ENCODE results near the gene L3MBTL2.

Gene L3MBTL2

DNA sequence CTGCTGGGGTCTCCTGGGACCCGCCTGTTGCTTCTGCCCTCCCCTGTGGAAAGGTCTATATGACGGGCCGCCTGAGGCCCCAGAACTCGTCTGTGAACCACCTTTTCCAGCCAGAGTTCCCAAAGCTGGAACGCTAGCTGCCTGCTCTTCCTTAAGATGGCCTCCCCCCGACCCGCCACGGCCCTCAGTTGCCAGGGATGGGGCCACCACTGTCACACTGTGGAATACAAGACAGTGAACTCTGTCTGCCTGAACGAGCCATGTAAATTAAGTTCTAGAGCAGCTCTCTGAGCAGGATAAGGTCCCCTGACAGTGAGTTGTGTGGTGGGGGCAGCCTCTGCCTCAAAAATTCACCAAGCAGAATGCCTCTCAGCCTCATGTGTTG is 25.3 kb downstream of the L3MBTL2 start:
- Histone ChIP-seq H3K4me3 (ENCODE audit: insufficient read depth, low read depth, low read length) (no peak overlapping the region), H3K4me1 (ENCODE audit: control insufficient read depth, insufficient read depth, low read length) (no peaks in the 10 kb centered on the region), H3K27me3 (ENCODE audit: control insufficient read depth, insufficient read depth, low read length, poor library complexity, severe bottlenecking) (no peaks in the 10 kb centered on the region), H3K36me3 (ENCODE audit: control insufficient read depth, insufficient read depth, low read length) (peaks cover 5% of the 10 kb centered on the region), H3K27ac (ENCODE audit: insufficient read depth, low read depth, low read length, poor library complexity, severe bottlenecking) (no peak overlapping the region), H3K9me3 (ENCODE audit: control insufficient read depth, low read length) (no peaks in the 10 kb centered on the region)
- 95 to 96% methylated on average over 9 of the region's 9 CpGs for WGBS, 2 experiments

GRCh38 chr22:41231369-41231768 is 26.3 kb downstream of the L3MBTL2 start:
- Histone ChIP-seq H3K27ac (ENCODE audit: insufficient read depth, low read depth, low read length, poor library complexity, severe bottlenecking) (no peak overlapping the region), H3K27me3 (ENCODE audit: control insufficient read depth, insufficient read depth, low read length, poor library complexity, severe bottlenecking) (no peaks in the 10 kb centered on the region), H3K4me1 (ENCODE audit: control insufficient read depth, insufficient read depth, low read length) (no peaks in the 10 kb centered on the region), H3K36me3 (ENCODE audit: control insufficient read depth, insufficient read depth, low read length) (peaks cover 5% of the 10 kb centered on the region), H3K4me3 (ENCODE audit: insufficient read depth, low read depth, low read length) (no peak overlapping the region), H3K9me3 (ENCODE audit: control insufficient read depth, low read length) (no peaks in the 10 kb centered on the region)
- WGBS, 2 experiments: 89% methylated on average over 7 of the region's 7 CpGs

GRCh38 chr22:41234815-41235695 is 29.9 kb downstream of the L3MBTL2 start:
- peaks cover 15% of the 10 kb centered on the region for H3K27me3 ChIP-seq (ENCODE audit: control insufficient read depth, insufficient read depth, low read length, poor library complexity, severe bottlenecking)
- H3K27ac ChIP-seq (ENCODE audit: insufficient read depth, low read depth, low read length, poor library complexity, severe bottlenecking): no peak overlapping the region
- H3K9me3 ChIP-seq (ENCODE audit: control insufficient read depth, low read length): no peaks in the 10 kb centered on the region
- no peak overlapping the region for H3K4me3 ChIP-seq (ENCODE audit: insufficient read depth, low read depth, low read length)
- no peaks in the 10 kb centered on the region for H3K36me3 ChIP-seq (ENCODE audit: control insufficient read depth, insufficient read depth, low read length)
- WGBS, 2 experiments: 92 to 93% methylated on average over 19 of the region's 19 CpGs
- H3K4me1 ChIP-seq (ENCODE audit: control insufficient read depth, insufficient read depth, low read length): no peaks in the 10 kb centered on the region

DNA sequence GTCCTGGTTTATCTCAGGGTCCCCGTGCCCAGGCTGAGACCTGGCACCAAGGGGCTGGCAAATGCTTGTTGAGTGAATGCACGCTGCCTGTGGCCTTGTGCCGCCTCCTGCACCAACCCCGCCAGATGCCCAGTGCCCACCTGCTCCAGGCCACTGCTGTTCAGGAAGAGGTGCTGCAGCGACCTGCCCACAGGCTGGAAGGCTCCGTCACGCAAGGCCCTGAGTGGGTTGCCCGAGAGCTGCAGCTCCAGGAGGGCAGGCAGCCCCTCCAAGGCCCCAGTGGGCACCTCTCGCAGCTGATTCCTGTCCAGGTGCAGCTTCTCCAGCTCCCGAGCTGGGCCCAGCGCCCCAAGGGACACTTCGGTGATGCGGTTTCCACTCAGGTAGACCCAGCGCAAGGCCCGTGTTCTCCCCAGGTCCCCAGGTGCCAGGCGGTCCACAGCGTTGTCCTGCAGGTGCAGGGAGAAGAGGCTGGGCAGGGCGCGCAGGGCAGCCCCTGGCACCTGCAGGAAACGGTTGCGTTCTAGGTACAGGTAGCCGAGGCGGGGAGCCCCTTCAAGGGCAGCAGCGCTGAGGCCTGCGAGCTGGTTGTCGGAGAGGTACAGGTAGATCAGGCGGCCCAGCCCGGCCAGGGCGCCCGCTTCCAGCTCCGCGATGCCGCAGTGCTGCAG is 32.1 kb downstream of the L3MBTL2 start:
- H3K27me3 ChIP-seq (ENCODE audit: control insufficient read depth, insufficient read depth, low read length, poor library complexity, severe bottlenecking): peaks cover 15% of the 10 kb centered on the region
- no peaks in the 10 kb centered on the region for H3K9me3 ChIP-seq (ENCODE audit: control insufficient read depth, low read length)
- H3K27ac ChIP-seq (ENCODE audit: insufficient read depth, low read depth, low read length, poor library complexity, severe bottlenecking): no peak overlapping the region
- 65% methylated on average over 33 of the region's 33 CpGs for WGBS, 2 experiments
- no peaks in the 10 kb centered on the region for H3K36me3 ChIP-seq (ENCODE audit: control insufficient read depth, insufficient read depth, low read length)
- H3K4me3 ChIP-seq (ENCODE audit: insufficient read depth, low read depth, low read length): peak overlapping the region; percentile 35
- H3K4me1 ChIP-seq (ENCODE audit: control insufficient read depth, insufficient read depth, low read length): peaks cover 7% of the 10 kb centered on the region

DNA sequence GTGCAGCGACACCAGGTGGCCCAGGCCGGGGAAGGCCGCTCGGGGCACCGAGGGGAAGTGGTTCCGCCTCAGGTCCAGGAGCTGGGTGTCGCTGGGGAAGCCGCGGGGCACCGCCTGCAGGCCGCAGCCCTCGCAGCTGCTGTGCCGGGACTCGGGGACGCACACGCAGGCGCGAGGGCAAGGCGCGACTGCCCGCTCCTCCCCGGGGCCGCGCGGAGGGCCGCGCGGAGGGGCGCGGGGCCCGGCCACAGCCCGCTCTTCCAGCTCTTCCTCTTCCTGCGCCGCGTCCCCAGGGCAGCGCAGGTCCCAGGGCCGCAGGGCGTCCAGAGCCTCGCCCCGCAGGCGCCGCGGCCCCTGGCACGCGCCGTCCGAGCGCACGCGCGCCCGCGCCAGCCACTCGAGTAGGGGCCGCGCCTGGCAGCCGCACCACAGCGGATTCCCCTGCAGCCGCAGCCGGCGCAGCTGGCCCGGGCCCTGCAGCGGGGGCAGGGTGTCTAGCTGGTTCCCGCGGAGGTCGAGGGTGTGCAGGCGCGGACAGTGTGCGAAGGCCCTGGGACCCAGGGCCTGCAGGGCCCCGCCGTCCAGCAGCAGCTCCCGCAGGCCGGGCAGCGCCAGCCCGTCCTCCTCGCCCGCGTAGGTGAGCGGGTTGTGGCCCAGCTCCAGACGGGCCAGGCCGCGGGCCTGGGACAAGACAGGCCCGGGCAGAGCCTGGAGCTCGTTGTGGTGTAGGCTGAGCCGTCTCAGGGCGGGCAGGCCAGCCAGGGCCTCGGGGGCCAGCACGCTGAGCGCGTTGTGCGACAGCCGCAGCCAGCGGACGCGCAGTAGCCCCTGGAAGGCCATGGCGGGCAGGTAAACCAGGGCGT is 32.8 kb downstream of the L3MBTL2 start:
- Histone ChIP-seq H3K4me3 (ENCODE audit: insufficient read depth, low read depth, low read length) (peak overlapping the region; percentile 35), H3K4me1 (ENCODE audit: control insufficient read depth, insufficient read depth, low read length) (peaks cover 7% of the 10 kb centered on the region), H3K36me3 (ENCODE audit: control insufficient read depth, insufficient read depth, low read length) (no peaks in the 10 kb centered on the region), H3K27ac (ENCODE audit: insufficient read depth, low read depth, low read length, poor library complexity, severe bottlenecking) (no peak overlapping the region), H3K27me3 (ENCODE audit: control insufficient read depth, insufficient read depth, low read length, poor library complexity, severe bottlenecking) (peaks cover 15% of the 10 kb centered on the region), H3K9me3 (ENCODE audit: control insufficient read depth, low read length) (no peaks in the 10 kb centered on the region)
- 35 to 37% methylated on average over 97 of the region's 97 CpGs for WGBS, 2 experiments

DNA sequence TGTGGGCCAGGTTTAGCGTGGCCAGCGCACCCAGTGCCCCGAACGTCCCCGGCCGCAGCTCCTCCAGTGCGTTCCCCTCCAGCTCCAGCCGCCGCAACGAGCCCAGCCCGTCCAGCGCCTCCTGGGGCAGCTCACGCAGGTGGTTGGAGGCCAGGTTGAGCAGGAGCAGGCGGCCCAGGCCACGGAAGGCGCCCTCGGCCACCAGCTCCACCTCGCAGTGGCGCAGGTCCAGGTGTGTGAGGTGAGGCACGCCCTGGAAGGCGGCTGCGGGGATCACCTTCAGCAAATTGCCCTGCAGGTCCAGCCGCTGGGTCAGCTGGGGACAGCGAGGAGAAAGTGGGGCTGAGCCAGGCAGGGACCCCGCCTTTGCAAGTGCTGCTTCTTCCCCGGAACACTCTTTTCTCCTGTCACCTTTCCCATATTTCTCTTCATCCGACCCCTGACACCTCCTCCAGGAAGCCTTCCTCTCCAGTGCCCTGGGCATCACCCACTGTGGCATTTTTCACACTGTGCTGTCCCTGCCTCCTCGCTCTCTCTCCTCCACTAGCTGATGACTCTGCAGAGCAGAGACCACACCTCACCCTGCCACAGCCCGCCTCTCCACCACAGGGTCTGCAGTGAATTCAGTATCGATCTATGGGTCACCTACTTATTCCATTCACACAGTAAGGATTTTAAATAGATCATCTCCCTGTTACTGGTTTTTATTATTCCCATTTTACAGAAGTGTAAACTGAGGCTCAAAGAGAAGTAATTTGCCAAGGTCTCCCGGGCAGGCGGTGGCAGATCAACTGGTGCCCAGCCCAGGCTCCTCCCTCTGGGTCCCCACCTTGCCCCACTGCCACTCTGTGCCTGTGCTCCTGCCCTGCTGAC is 33.7 kb downstream of the L3MBTL2 start:
- 93% methylated on average over 32 of the region's 32 CpGs for WGBS, 2 experiments
- Histone ChIP-seq H3K27me3 (ENCODE audit: control insufficient read depth, insufficient read depth, low read length, poor library complexity, severe bottlenecking) (peaks cover 15% of the 10 kb centered on the region), H3K36me3 (ENCODE audit: control insufficient read depth, insufficient read depth, low read length) (no peaks in the 10 kb centered on the region), H3K4me3 (ENCODE audit: insufficient read depth, low read depth, low read length) (no peak overlapping the region), H3K9me3 (ENCODE audit: control insufficient read depth, low read length) (no peaks in the 10 kb centered on the region), H3K4me1 (ENCODE audit: control insufficient read depth, insufficient read depth, low read length) (peaks cover 7% of the 10 kb centered on the region), H3K27ac (ENCODE audit: insufficient read depth, low read depth, low read length, poor library complexity, severe bottlenecking) (no peak overlapping the region)

DNA sequence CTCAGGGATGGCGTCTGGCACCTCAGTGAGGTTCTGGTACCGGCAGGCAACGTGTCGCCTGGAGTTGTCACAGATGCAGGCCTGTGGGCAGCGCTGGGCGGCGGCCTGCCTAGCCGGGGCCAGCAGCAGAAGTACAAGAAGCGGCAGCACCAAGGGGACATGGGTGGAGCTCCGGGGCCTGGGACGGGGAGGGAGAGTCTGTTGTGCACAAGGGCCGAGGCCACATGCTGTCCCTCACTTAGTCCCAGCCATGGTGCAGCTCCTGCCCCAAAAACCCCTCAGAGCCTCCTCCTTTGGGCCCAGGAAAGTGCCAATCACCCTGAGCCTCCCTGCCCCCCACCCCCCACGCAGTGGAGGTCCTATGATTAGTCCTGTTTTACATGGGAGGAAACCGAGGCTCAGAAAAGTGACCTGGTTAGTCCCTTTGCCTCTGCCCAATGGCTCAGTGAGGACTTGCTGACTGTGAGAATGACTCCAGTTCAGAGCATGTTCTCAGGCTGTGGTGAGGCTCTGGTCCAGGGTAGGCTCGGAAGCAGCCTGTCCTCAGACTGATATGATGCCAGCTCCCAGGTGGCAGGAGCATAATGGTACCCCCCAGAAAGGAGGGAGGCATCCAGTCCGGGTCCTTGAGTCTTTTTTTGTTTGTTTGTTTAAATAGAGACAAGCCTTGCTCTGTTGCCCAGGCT is 34.5 kb downstream of the L3MBTL2 start:
- no peaks in the 10 kb centered on the region for H3K36me3 ChIP-seq (ENCODE audit: control insufficient read depth, insufficient read depth, low read length)
- WGBS, 2 experiments: 90% methylated on average over 16 of the region's 16 CpGs
- no peak overlapping the region for H3K27ac ChIP-seq (ENCODE audit: insufficient read depth, low read depth, low read length, poor library complexity, severe bottlenecking)
- no peaks in the 10 kb centered on the region for H3K9me3 ChIP-seq (ENCODE audit: control insufficient read depth, low read length)
- no peak overlapping the region for H3K4me3 ChIP-seq (ENCODE audit: insufficient read depth, low read depth, low read length)
- H3K4me1 ChIP-seq (ENCODE audit: control insufficient read depth, insufficient read depth, low read length): peaks cover 7% of the 10 kb centered on the region
- peaks cover 15% of the 10 kb centered on the region for H3K27me3 ChIP-seq (ENCODE audit: control insufficient read depth, insufficient read depth, low read length, poor library complexity, severe bottlenecking)

GRCh38 chr22:41240377-41241132 is 35.4 kb downstream of the L3MBTL2 start, which contains the start of gene CHADL:
Gene CHADL, minus strand, starts transcription at chr22:41240931. Its CDS starts 50 bp downstream, at chr22:41240881.
- WGBS, 2 experiments: 68 to 70% methylated on average over 24 of the region's 24 CpGs
- H3K9me3 ChIP-seq (ENCODE audit: control insufficient read depth, low read length): no peaks in the 10 kb centered on the region
- H3K27ac ChIP-seq (ENCODE audit: insufficient read depth, low read depth, low read length, poor library complexity, severe bottlenecking): no peak within 1 kb of the TSS
- no peaks in the 10 kb centered on the region for H3K36me3 ChIP-seq (ENCODE audit: control insufficient read depth, insufficient read depth, low read length)
- H3K4me3 ChIP-seq (ENCODE audit: insufficient read depth, low read depth, low read length): no peak within 1 kb of the TSS
- peaks cover 7% of the 10 kb centered on the region for H3K4me1 ChIP-seq (ENCODE audit: control insufficient read depth, insufficient read depth, low read length)
- H3K27me3 ChIP-seq (ENCODE audit: control insufficient read depth, insufficient read depth, low read length, poor library complexity, severe bottlenecking): peaks cover 15% of the 10 kb centered on the region

Measured in ectodermal cell (in vitro differentiated cells).